ENCODE data around the gene CST6. TPM values are rescaled to one million over a fixed set of nuclear protein-coding genes. Genes with fewer than 3 reads are reported as not detected.
A peak's percentile ranks its signal among the peaks of the same experiment; 100 is the strongest.

The CST6 gene
- total and polyA plus RNA-seq, 2 of the 13 experiments (the other 11 are each of a cell fraction or from before 2014, with no cell fraction given) = not detected

DNA sequence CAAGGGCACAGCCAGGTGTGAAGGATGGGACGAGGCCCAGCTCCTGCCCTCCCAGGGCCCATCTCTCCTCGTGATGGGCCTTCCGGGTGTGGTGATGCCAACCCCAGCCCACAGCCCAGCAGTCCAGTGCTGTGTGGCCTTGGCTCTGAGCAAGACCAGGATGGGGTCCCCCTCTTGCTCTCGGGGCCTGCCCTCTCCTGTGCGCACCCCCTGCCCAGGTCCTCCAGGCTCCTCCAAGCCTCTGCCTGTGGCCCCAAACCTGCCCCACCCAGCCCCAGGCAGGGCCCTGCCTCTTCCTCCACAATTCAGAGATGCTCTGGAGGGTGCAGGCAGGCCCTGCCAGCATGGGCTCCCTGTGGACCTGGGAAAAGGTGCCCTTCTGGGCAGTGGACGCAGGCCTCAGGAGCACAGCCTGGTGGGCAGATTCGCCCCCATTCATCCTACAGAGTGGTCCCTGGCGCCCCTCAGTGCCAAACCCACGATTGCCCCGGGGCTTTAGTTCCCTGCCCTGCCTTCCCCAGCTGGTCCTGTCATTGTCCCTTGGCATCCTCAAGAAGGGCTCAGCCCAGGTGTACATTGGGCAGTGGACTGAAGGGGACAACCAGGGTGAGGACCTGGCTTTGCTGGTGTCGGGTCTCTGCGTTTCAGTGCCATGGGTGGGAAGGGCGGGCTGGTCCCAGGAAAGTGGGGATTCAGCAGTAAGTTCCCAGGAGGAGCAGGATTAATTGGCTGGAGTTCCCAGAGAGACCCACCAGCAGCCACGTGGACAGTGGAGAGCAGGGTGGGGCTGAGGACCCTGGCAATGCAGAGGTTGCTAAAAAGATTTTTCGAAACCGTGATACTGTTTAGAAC, 29.6 kb upstream of the CST6 start:
- Histone ChIP-seq H3K4me3 (replicated peaks in 1 of 3; ENCODE audit: insufficient read depth in 1 of 3, low read depth in 2 of 3, low read length in 3 of 3) (no peak overlapping the region), H3K27ac (ENCODE audit: extremely low read length, insufficient read depth, low read length) (no peak overlapping the region), H2AFZ (ENCODE audit: low read length) (no peak overlapping the region), H4K20me1 (ENCODE audit: insufficient read depth, low read length) (no peaks in the 10 kb centered on the region), H3K36me3 (replicated peaks in 1 of 2; ENCODE audit: control insufficient read depth in 1 of 2, insufficient read depth in 2 of 2, low read length in 2 of 2) (peaks cover 5 to 12% of the 10 kb centered on the region in 2 experiments; a peak in 3 of 5 replicates), H3K4me2 (ENCODE audit: low read depth, low read length) (no peak overlapping the region), H3K9ac (ENCODE audit: insufficient read depth, low read depth, low read length) (no peak overlapping the region), H3K79me2 (ENCODE audit: insufficient read depth, low read length) (no peaks in the 10 kb centered on the region), H3K27me3 (ENCODE audit: control insufficient read depth in 1 of 2, insufficient read depth in 2 of 2, low read length in 2 of 2) (no peaks in the 10 kb centered on the region; a peak in 1 of 5 replicates), H3K4me1 (ENCODE audit: insufficient read depth, low read length) (peaks cover 15% of the 10 kb centered on the region), H3K9me3 (ENCODE audit: low read length) (no peaks in the 10 kb centered on the region)
- FAIRE-seq = no peak
- BruUV-seq (replicated peaks) = no TSS peak
- peak; percentile 17 for ATAC-seq
- in situ Hi-C loops (cut with HindIII; ENCODE audit: extremely low pct_ligation_motif_present, low pct_unique_long_range_greater_than_20kb) (loop anchor here (10.0 kb wide), 1 partner anchor 267 kb away; the partner anchor contains the start of gene KAT5), intact Hi-C loops (cut with micrococcal nuclease; ENCODE audit: unreplicated experiment) (no loop called here)
- peak; percentile 30 for TF ChIP-seq AGO2 (optimal IDR thresholded peaks at IDR 0.05; ENCODE audit: low read depth, low read length)
- TF ChIP-seq, protein P1, sequence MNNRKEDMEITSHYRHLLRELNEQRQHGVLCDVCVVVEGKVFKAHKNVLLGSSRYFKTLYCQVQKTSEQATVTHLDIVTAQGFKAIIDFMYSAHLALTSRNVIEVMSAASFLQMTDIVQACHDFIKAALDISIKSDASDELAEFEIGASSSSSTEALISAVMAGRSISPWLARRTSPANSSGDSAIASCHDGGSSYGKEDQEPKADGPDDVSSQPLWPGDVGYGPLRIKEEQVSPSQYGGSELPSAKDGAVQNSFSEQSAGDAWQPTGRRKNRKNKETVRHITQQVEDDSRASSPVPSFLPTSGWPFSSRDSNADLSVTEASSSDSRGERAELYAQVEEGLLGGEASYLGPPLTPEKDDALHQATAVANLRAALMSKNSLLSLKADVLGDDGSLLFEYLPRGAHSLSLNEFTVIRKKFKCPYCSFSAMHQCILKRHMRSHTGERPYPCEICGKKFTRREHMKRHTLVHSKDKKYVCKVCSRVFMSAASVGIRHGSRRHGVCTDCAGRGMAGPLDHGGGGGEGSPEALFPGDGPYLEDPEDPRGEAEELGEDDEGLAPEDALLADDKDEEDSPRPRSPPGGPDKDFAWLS (CRISPR knock-in tag; IDR thresholded peaks at IDR 0.05; ENCODE audit: borderline replicate concordance) = no peak
- CTCF ChIA-PET (ENCODE audit: low intra/inter-chr PET ratio, low total read pairs) = no interaction called here
- 62% methylated on average over 14 of the region's 16 CpGs for WGBS (ENCODE audit: low lambda C conversion rate)
- no peak for DNase-seq (ENCODE audit: low spot score)
- POLR2A ChIA-PET = no interaction called here

DNA sequence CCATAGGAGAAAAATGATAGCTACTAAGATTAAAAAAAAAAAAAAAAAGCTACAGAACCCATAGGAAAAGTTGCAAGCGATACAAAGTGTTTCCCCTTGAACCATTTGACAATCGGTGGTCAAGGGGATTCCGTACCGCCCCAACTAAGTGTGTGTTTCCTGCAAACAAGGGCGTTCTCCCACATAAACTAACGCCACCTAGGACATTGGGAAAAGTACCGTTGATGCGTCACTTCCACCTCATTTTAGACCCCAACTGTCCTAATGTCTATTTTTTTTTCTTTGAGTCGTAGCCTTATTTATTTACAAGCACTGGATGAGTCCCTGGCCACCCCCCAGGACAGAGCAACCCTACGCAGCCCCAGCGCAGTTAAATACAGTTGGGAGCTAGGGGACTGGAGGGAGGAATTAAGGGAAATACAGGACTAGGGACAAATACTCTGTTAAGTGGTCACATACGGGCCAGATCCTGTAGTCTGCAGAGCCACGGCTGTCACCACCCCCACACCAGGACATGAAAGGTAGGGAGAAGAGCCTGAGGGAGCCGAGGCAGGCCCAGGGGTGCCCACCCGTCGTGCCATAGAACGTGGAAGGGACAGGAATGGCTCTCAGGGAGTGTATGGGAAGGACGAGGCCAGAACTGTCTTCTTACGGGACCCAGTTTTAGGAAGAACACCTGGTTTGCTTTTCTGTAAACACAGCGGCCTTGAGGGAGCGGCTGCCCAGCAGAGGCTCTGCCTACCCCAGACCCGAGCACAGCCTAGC, 28.8 kb upstream of the CST6 start:
- Histone ChIP-seq H3K27ac (ENCODE audit: extremely low read length, insufficient read depth, low read length) (no peak overlapping the region), H3K4me2 (ENCODE audit: low read depth, low read length) (peak overlapping the region; percentile 20; the same call in 1 of the 2 replicates), H3K27me3 (ENCODE audit: control insufficient read depth in 1 of 2, insufficient read depth in 2 of 2, low read length in 2 of 2) (no peaks in the 10 kb centered on the region; a peak in 1 of 5 replicates), H3K4me1 (ENCODE audit: insufficient read depth, low read length) (peaks cover 15% of the 10 kb centered on the region), H3K36me3 (replicated peaks in 1 of 2; ENCODE audit: control insufficient read depth in 1 of 2, insufficient read depth in 2 of 2, low read length in 2 of 2) (0 out of 5 replicates have a peak, but pooled peaks cover 2 to 6% of the 10 kb centered on the region in 2 experiments), H2AFZ (ENCODE audit: low read length) (no peak overlapping the region), H3K9ac (ENCODE audit: insufficient read depth, low read depth, low read length) (no peak overlapping the region), H3K9me3 (ENCODE audit: low read length) (no peaks in the 10 kb centered on the region), H3K79me2 (ENCODE audit: insufficient read depth, low read length) (no peaks in the 10 kb centered on the region), H4K20me1 (ENCODE audit: insufficient read depth, low read length) (no peaks in the 10 kb centered on the region), H3K4me3 (replicated peaks in 1 of 3; ENCODE audit: insufficient read depth in 1 of 3, low read depth in 2 of 3, low read length in 3 of 3) (peak overlapping the region in 1 of 3 experiments; percentile 23; a peak in 1 of 6 replicates)
- 62% methylated on average over 22 of the region's 22 CpGs for WGBS (ENCODE audit: low lambda C conversion rate)
- no TSS peak for BruUV-seq (replicated peaks)
- no peak for FAIRE-seq
- ChIA-PET CTCF (ENCODE audit: low intra/inter-chr PET ratio, low total read pairs) (no interaction called here), POLR2A (no interaction called here)
- in situ Hi-C loops (cut with HindIII; ENCODE audit: extremely low pct_ligation_motif_present, low pct_unique_long_range_greater_than_20kb) = loop anchor here (10.0 kb wide), 1 partner anchor 268 kb away; the partner anchor contains the start of gene KAT5
- no peak for DNase-seq (ENCODE audit: low spot score)
- intact Hi-C loops (cut with micrococcal nuclease; ENCODE audit: unreplicated experiment) = no loop called here
- peak; percentile 27 for ATAC-seq
- TF ChIP-seq, protein P2, sequence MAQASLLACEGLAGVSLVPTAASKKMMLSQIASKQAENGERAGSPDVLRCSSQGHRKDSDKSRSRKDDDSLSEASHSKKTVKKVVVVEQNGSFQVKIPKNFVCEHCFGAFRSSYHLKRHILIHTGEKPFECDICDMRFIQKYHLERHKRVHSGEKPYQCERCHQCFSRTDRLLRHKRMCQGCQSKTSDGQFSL (CRISPR knock-in tag; IDR thresholded peaks at IDR 0.05) = no peak
- TF ChIP-seq EHMT2 (IDR thresholded peaks at IDR 0.05; ENCODE audit: borderline replicate concordance, low read depth, low read length) (no peak), ETV5 (CRISPR knock-in tag; IDR thresholded peaks at IDR 0.05; ENCODE audit: borderline replicate concordance) (no peak), ZNF3 (CRISPR knock-in tag; IDR thresholded peaks at IDR 0.05) (no peak), ZSCAN9 (CRISPR knock-in tag; IDR thresholded peaks at IDR 0.05; ENCODE audit: borderline replicate concordance) (no peak), ZNF124 (CRISPR knock-in tag; IDR thresholded peaks at IDR 0.05) (no peak), MBNL3 (CRISPR knock-in tag; conservative IDR thresholded peaks at IDR 0.05) (no peak)
- TF ChIP-seq, protein P3, sequence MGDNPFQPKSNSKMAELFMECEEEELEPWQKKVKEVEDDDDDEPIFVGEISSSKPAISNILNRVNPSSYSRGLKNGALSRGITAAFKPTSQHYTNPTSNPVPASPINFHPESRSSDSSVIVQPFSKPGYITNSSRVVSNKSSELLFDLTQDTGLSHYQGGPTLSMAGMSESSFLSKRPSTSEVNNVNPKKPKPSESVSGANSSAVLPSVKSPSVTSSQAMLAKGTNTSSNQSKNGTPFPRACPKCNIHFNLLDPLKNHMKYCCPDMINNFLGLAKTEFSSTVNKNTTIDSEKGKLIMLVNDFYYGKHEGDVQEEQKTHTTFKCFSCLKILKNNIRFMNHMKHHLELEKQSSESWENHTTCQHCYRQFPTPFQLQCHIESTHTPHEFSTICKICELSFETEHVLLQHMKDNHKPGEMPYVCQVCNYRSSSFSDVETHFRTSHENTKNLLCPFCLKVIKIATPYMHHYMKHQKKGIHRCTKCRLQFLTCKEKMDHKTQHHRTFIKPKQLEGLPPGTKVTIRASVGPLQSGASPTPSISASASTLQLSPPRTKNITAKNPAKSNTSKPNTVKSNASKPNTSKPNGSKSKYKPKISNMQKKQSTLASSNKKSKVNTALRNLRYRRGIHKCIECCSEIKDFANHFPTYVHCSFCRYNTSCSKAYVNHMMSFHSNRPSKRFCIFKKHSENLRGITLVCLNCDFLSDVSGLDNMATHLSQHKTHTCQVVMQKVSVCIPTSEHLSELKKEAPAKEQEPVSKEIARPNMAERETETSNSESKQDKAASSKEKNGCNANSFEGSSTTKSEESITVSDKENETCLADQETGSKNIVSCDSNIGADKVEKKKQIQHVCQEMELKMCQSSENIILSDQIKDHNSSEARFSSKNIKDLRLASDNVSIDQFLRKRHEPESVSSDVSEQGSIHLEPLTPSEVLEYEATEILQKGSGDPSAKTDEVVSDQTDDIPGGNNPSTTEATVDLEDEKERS (CRISPR knock-in tag; IDR thresholded peaks at IDR 0.05) = no peak

Data from HepG2 (cell line).